HCT116 (cell line): Measurements from ENCODE around the gene CNTFR. TPM values are rescaled to one million over a fixed set of nuclear protein-coding genes. Genes with fewer than 3 reads are reported as not detected.

Experiments
- ATAC-seq: fragments of 200-7000 bp; cut with Tn5 transposase; 2 replicates; pipeline ENCODE4 v1.9.1; 2020; ENCODE audit warnings: mild to moderate bottlenecking, moderate library complexity
- BruUV-seq: library from RNA; stranded (reverse); fragments of 400-500 nt; replicated peaks from 2 replicates; lab custom pipeline; 2021; lab: Mats Ljungman, UMichigan
- CTCF ChIA-PET: fragments of 300-600 bp; sonication (Branson Sonifier 250); formaldehyde crosslinking; loops from one replicate; lab custom pipeline; 2021; ENCODE audit warnings: antibody characterized with exemption; lab: Charles Lee
- POLR2A ChIA-PET: fragments of 300-600, 350-600 bp; sonication (Branson Sonifier 250); formaldehyde crosslinking; loops from one replicate; lab custom pipeline; 2021; ENCODE audit warnings: antibody characterized with exemption; lab: Charles Lee
- RAD21 ChIA-PET, 2 experiments: fragments of 300-600 bp; sonication (Branson Sonifier 250); formaldehyde crosslinking; loops; one replicate each; lab custom pipeline; 2023; ENCODE audit warnings: low total read pairs in 2 of 2; ENCODE audit not compliant: uncharacterized antibody in 2 of 2, unreplicated experiment in 2 of 2, low non-redundant PET in 1 of 2; lab: Charles Lee
- DNase-seq: peaks from one replicate; pipeline ENCODE4 v3.0.0-alpha.2; 2010; ENCODE audit warnings: low read depth, low spot score
- H2AFZ ChIP-seq: fragments of 200-600 bp; shearing (Covaris generic), sonication (generic); 2 replicates; pipeline ENCODE4 v1.6.1; 2017; ENCODE audit warnings: low read depth, mixed run types, mixed read lengths, antibody characterized with exemption, low read length; ENCODE audit not compliant: poor library complexity, severe bottlenecking
- H3K27ac ChIP-seq: 2 replicates; pipeline ENCODE4 v1.5.1; 2012; ENCODE audit warnings: low read depth, low read length
- H3K27me3 ChIP-seq: fragments of 200-600 bp; sonication (generic); 2 replicates; pipeline ENCODE4 v1.6.1; 2016; ENCODE audit warnings: mixed run types, low read length, mixed read lengths; ENCODE audit not compliant: insufficient read depth
- H3K36me3 ChIP-seq, 2 experiments: fragments of 200-500 bp in 1 of 2; fragments of 200-600 bp in 1 of 2; sonication (Bioruptor generic) in 1 of 2; sonication (generic) in 1 of 2; 2 replicates each; pipeline versions ENCODE4 v1.5.1 to v1.6.1; 2014 to 2016; ENCODE audit warnings: low read length in 2 of 2, inconsistent platforms in 1 of 2, mixed read lengths in 1 of 2, mixed run types in 1 of 2; ENCODE audit not compliant: insufficient read depth in 2 of 2, control insufficient read depth in 1 of 2
- H3K4me1 ChIP-seq, 2 experiments: fragments of 200-600 bp in 1 of 2; sonication (generic) in 1 of 2; 2 replicates each; pipeline versions ENCODE4 v1.5.1 to v1.6.1; 2012 to 2017; ENCODE audit warnings: low read length in 2 of 2, inconsistent platforms in 1 of 2, mild to moderate bottlenecking in 1 of 2, mixed read lengths in 1 of 2, mixed run types in 1 of 2, moderate library complexity in 1 of 2; ENCODE audit not compliant: insufficient read depth in 2 of 2, control insufficient read depth in 1 of 2
- H3K4me2 ChIP-seq: fragments of 200-600 bp; sonication (generic); 2 replicates; pipeline ENCODE4 v1.6.1; 2017; ENCODE audit warnings: mixed run types, low read length, mixed read lengths
- H3K4me3 ChIP-seq, 2 experiments: fragments of 200-600 bp in 1 of 2; sonication (generic) in 1 of 2; replicated peaks in 1 of 2; 2 replicates each; pipeline ENCODE4 v1.5.1; 2011 to 2016; ENCODE audit warnings: low read length in 2 of 2, control low read depth in 1 of 2, low read depth in 1 of 2, mild to moderate bottlenecking in 1 of 2, mixed read lengths in 1 of 2, mixed run types in 1 of 2
- H3K79me2 ChIP-seq: fragments of 200-600 bp; sonication (generic); 2 replicates; pipeline ENCODE4 v1.6.1; 2017; ENCODE audit warnings: mild to moderate bottlenecking, mixed run types, low read length, moderate library complexity, mixed read lengths; ENCODE audit not compliant: insufficient read depth
- H3K9ac ChIP-seq: fragments of 200-600 bp; sonication (generic); 2 replicates; pipeline ENCODE4 v1.6.1; 2016; ENCODE audit warnings: low read length, mixed read lengths
- H3K9me2 ChIP-seq: fragments of 200-600 bp; sonication (generic), shearing (Covaris generic); 2 replicates; pipeline ENCODE4 v1.6.1; 2017; ENCODE audit warnings: mixed run types, mild to moderate bottlenecking, moderate library complexity; ENCODE audit not compliant: insufficient read depth
- H3K9me3 ChIP-seq, 2 experiments: fragments of 200-500 bp in 1 of 2; fragments of 200-600 bp in 1 of 2; sonication (Bioruptor generic) in 1 of 2; sonication (generic) in 1 of 2; 2 replicates each; pipeline ENCODE4 v1.6.1; 2014 to 2017; ENCODE audit warnings: low read length in 2 of 2, mixed read lengths in 2 of 2, inconsistent platforms in 1 of 2, low read depth in 1 of 2, mild to moderate bottlenecking in 1 of 2, mixed run types in 1 of 2, moderate library complexity in 1 of 2; ENCODE audit not compliant: control insufficient read depth in 1 of 2, insufficient read depth in 1 of 2
- H4K20me1 ChIP-seq: fragments of 200-600 bp; sonication (generic), shearing (Covaris generic); 2 replicates; pipeline ENCODE4 v1.6.1; 2017; ENCODE audit warnings: mixed run types, mild to moderate bottlenecking, moderate library complexity; ENCODE audit not compliant: insufficient read depth
- EGR1 ChIP-seq: IDR thresholded peaks from 2 replicates; pipeline ENCODE4 v1.6.1; 2012; ENCODE audit warnings: low read depth
- EZH2 ChIP-seq: fragments of 200-600 bp; sonication (generic); IDR thresholded peaks from 2 replicates; pipeline ENCODE4 v1.6.1; 2017; ENCODE audit warnings: antibody characterized with exemption, mixed run types
- EZH2phosphoT487 ChIP-seq: fragments of 200-600 bp; IDR thresholded peaks from 2 replicates; pipeline ENCODE4 v1.6.1; 2018; ENCODE audit warnings: antibody characterized with exemption, borderline replicate concordance
- POLR2AphosphoS5 ChIP-seq: IDR thresholded peaks from 2 replicates; pipeline ENCODE4 v1.6.1; 2011; ENCODE audit warnings: mild to moderate bottlenecking, low read depth, low read length, moderate library complexity
- SP1 ChIP-seq: IDR thresholded peaks from 2 replicates; pipeline ENCODE4 v1.6.1; 2012; ENCODE audit warnings: low read depth
- SRF ChIP-seq: IDR thresholded peaks from 2 replicates; pipeline ENCODE4 v1.6.1; 2012; ENCODE audit warnings: low read depth
- TCF7L2 ChIP-seq: IDR thresholded peaks from 2 replicates; pipeline ENCODE4 v1.7.0; 2011; ENCODE audit warnings: borderline replicate concordance, inconsistent platforms; ENCODE audit not compliant: insufficient read depth, insufficient read length; ENCODE audit errors: extremely low read depth
- YY1 ChIP-seq: IDR thresholded peaks from 2 replicates; pipeline ENCODE4 v1.6.1; 2011; ENCODE audit warnings: low read length, low read depth, moderate library complexity, mild to moderate bottlenecking; ENCODE audit not compliant: insufficient replicate concordance; ENCODE audit errors: extremely low read depth
- ZFX ChIP-seq: fragments of 450-650 bp; IDR thresholded peaks from 2 replicates; pipeline ENCODE4 v1.6.1; 2017
- intact Hi-C: fragments of 100-400 bp; cut with micrococcal nuclease; formaldehyde crosslinking; loops from 2 replicates; pipeline ENCODE4 v1.10.0; 2022
- total RNA-seq: library from RNA; stranded (reverse); gene quantifications from one replicate; pipeline ENCODE4 v1.2.1, GENCODE V29; 2021; ENCODE audit not compliant: unreplicated experiment
- TF ChIP-seq, protein P1 (sequence below): IDR thresholded peaks from 2 replicates; pipeline ENCODE4 v1.6.1; 2012
- TF ChIP-seq, protein P2 (sequence below): IDR thresholded peaks from 2 replicates; pipeline ENCODE4 v1.6.1; 2012

Gene CNTFR
- total RNA-seq, 1 experiment from 2014 or later, result not detected

DNA sequence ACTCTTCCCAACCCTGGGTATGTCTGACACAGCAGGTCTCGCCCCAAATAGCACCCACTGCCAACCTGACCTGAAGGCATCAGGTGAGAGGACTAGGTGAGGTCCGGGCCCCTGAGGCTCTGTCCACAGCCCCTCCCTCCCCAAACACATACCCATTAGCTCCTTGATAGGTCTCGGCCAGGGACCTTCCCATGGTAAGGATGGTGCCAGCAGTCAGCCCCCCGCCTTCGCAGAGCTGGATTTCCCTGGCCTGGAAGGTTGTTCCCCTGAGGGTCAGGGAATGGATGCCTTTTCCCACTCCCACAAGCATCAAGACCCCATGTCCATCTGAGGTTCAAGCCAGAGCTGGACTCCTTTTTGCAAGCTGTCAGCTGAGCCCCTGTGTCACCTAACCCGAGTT, 69.4 kb downstream of the CNTFR start:
- no peak for DNase-seq
- Histone ChIP-seq H4K20me1 (no peaks in the 10 kb centered on the region), H3K27ac (no peak overlapping the region), H2AFZ (no peak overlapping the region)
- TF ChIP-seq YY1, result no peak
- no peak for TF ChIP-seq EZH2phosphoT487
- no peak for TF ChIP-seq EGR1
- no peak for TF ChIP-seq ZFX
- TF ChIP-seq, protein P1, sequence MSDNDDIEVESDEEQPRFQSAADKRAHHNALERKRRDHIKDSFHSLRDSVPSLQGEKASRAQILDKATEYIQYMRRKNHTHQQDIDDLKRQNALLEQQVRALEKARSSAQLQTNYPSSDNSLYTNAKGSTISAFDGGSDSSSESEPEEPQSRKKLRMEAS, result no peak
- no peak for TF ChIP-seq SRF
- TF ChIP-seq SP1, result no peak
- no peak for TF ChIP-seq POLR2AphosphoS5
- TF ChIP-seq, protein P2, sequence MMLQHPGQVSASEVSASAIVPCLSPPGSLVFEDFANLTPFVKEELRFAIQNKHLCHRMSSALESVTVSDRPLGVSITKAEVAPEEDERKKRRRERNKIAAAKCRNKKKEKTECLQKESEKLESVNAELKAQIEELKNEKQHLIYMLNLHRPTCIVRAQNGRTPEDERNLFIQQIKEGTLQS, result no peak
- TF ChIP-seq EZH2, result no peak
- no peak for TF ChIP-seq TCF7L2
- TF ChIP-seq, all 23 proteins: peak for 0
- Histone ChIP-seq H3K9me3 (no peaks in the 10 kb centered on the region), H3K4me3 (no peak overlapping the region), H3K4me2 (no peak overlapping the region), H3K9me2 (no peaks in the 10 kb centered on the region), H3K4me1 (peaks cover 8 to 17% of the 10 kb centered on the region in 2 experiments; a peak in 3 of 4 replicates), H3K36me3 (no peaks in the 10 kb centered on the region), H3K9ac (no peak overlapping the region), H3K27me3 (peaks cover 4% of the 10 kb centered on the region; the same call in 1 of the 2 replicates), H3K79me2 (no peaks in the 10 kb centered on the region)
- intact Hi-C loops, result no loop called here
- ChIA-PET RAD21 (no interaction called here), POLR2A (no interaction called here), CTCF (interaction anchor here (1.6 to 2.0 kb wide), 4 partner anchors 26 to 84 kb away, joined by 4 to 8 read pairs (median 7); no protein-coding TSS in a partner anchor)
- no peak for ATAC-seq
- no TSS peak for BruUV-seq
